Neural crest cell (in vitro differentiated cells): ENCODE data around the gene UBA7. TPM values are rescaled to one million over a fixed set of nuclear protein-coding genes. Genes with fewer than 3 reads are reported as not detected.
A peak's percentile ranks its signal among the peaks of the same experiment; 100 is the strongest.

Experiments used
- DNase-seq: peaks from one replicate; pipeline ENCODE4 v3.0.0; 2021; ENCODE audit warnings: low read depth, mixed read lengths, low spot score
- H3K27ac Mint-ChIP-seq: one replicate; pipeline ENCODE4 v1.8.0; 2021; ENCODE audit warnings: mild to moderate bottlenecking, mixed read lengths; ENCODE audit not compliant: unreplicated experiment
- H3K27me3 Mint-ChIP-seq: 2 replicates; pipeline ENCODE4 v1.8.0; 2021; ENCODE audit warnings: low read depth, mild to moderate bottlenecking, mixed read lengths
- H3K36me3 Mint-ChIP-seq: 2 replicates; pipeline ENCODE4 v1.8.0; 2021; ENCODE audit warnings: low read depth, mild to moderate bottlenecking, mixed read lengths
- H3K4me1 Mint-ChIP-seq: 2 replicates; pipeline ENCODE4 v1.8.0; 2021; ENCODE audit warnings: mixed read lengths
- H3K4me3 Mint-ChIP-seq: one replicate; pipeline ENCODE4 v1.8.0; 2021; ENCODE audit warnings: mild to moderate bottlenecking, mixed read lengths
- H3K9me3 Mint-ChIP-seq: 2 replicates; pipeline ENCODE4 v1.8.0; 2021; ENCODE audit warnings: mixed read lengths
- CTCF ChIP-seq: fragments of 200-600 bp; sonication (generic); conservative IDR thresholded peaks from 2 replicates; pipeline ENCODE4 v1.5.0; 2021; ENCODE audit warnings: antibody characterized with exemption, mild to moderate bottlenecking
- total RNA-seq: library from RNA; stranded (reverse); gene quantifications from 2 replicates; pipeline ENCODE4 v1.2.1, GENCODE V29; 2021

UBA7 gene
- total RNA-seq, 1 donor from 2014 or later = 6.0 TPM

GRCh38 chr3:49803465-49804140 lies 10.2 kb downstream of the UBA7 start:
- Mint-ChIP-seq H3K27ac (no peak overlapping the region), H3K4me3 (peak overlapping the region; percentile 93), H3K9me3 (no peaks in the 10 kb centered on the region), H3K4me1 (peaks cover 55% of the 10 kb centered on the region), H3K27me3 (peaks cover 34% of the 10 kb centered on the region), H3K36me3 (no peaks in the 10 kb centered on the region)
- peak; percentile 44 for DNase-seq
- no peak for TF ChIP-seq CTCF

GRCh38 chr3:49802719-49803464 lies 10.9 kb downstream of the UBA7 start, which contains the start of gene INKA1:
TSS of gene INKA1 (plus strand) at chr3:49803261. CDS start at chr3:49803393, 132 bp downstream.
- Mint-ChIP-seq H3K9me3 (no peaks in the 10 kb centered on the region), H3K36me3 (no peaks in the 10 kb centered on the region), H3K4me3 (peak within 1 kb of the TSS; percentile 93), H3K27ac (peak within 1 kb of the TSS; percentile 87), H3K4me1 (peaks cover 50% of the 10 kb centered on the region), H3K27me3 (peaks cover 34% of the 10 kb centered on the region)
- TF ChIP-seq CTCF = peak; percentile 92
- peak; percentile 93 for DNase-seq

- Mint-ChIP-seq H3K4me1 (peaks cover 36% of the 10 kb centered on the region), H3K27me3 (peaks cover 34% of the 10 kb centered on the region), H3K36me3 (no peaks in the 10 kb centered on the region), H3K9me3 (no peaks in the 10 kb centered on the region), H3K4me3 (peak overlapping the region; percentile 93), H3K27ac (no peak overlapping the region)
- no peak for TF ChIP-seq CTCF
- no peak for DNase-seq
These were observed 12.6 kb downstream of the UBA7 start for GRCh38 chr3:49801160-49801559.

GRCh38 chr3:49799761-49800160 lies 14.0 kb downstream of the UBA7 start, which contains the start of gene CDHR4:
TSS of gene CDHR4 (minus strand) at chr3:49799873. CDS start at chr3:49799812, 61 bp downstream.
- no peak within 1 kb of the TSS for H3K27ac Mint-ChIP-seq
- H3K27me3 Mint-ChIP-seq = peaks cover 29% of the 10 kb centered on the region
- no peak for DNase-seq
- no peaks in the 10 kb centered on the region for H3K9me3 Mint-ChIP-seq
- no peak for TF ChIP-seq CTCF
- no peaks in the 10 kb centered on the region for H3K36me3 Mint-ChIP-seq
- H3K4me3 Mint-ChIP-seq = peak within 1 kb of the TSS; percentile 51
- H3K4me1 Mint-ChIP-seq = peaks cover 27% of the 10 kb centered on the region

GRCh38 chr3:49799105-49799504 lies 14.6 kb downstream of the UBA7 start:
- Mint-ChIP-seq H3K27ac (no peak overlapping the region), H3K36me3 (no peaks in the 10 kb centered on the region), H3K4me3 (no peak overlapping the region), H3K9me3 (no peaks in the 10 kb centered on the region), H3K27me3 (peaks cover 23% of the 10 kb centered on the region), H3K4me1 (peaks cover 22% of the 10 kb centered on the region)
- no peak for TF ChIP-seq CTCF
- DNase-seq = no peak
